ENCODE measurements around the gene PPCS.

Gene PPCS

DNA sequence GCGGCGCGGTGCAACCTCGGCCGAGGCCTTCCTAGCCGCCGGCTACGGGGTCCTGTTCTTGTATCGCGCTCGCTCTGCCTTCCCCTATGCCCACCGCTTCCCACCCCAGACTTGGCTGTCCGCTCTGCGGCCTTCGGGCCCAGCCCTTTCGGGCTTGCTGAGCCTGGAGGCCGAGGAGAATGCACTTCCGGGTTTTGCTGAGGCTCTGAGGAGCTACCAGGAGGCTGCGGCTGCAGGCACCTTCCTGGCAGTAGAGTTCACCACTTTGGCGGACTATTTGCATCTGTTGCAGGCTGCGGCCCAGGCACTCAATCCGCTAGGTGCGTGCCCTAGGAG lies 379 bp downstream of the PPCS start (continued):
- TF ChIP-seq ZBTB11 (tag by site-specific recombination; conservative IDR thresholded peaks at IDR 0.05; ENCODE audit: low read depth) (peak; percentile 62), ZNF335 (tag by site-specific recombination; conservative IDR thresholded peaks at IDR 0.05) (peak; percentile 84), ZNF391 (tag by site-specific recombination; IDR thresholded peaks at IDR 0.05; ENCODE audit: borderline replicate concordance, low read depth) (no peak), TRIM28 (IDR thresholded peaks at IDR 0.05; ENCODE audit: borderline replicate concordance, low read length) (0 out of 2 replicates have a peak, but pooled peaks have one; percentile 51), ZNF555 (tag by site-specific recombination; conservative IDR thresholded peaks at IDR 0.05) (no peak), ZNF24 (tag by site-specific recombination; IDR thresholded peaks at IDR 0.05) (no peak), OSR2 (tag by site-specific recombination; IDR thresholded peaks at IDR 0.05) (no peak), SETDB1 (IDR thresholded peaks at IDR 0.05; ENCODE audit: insufficient read length, low read length) (no peak), ZNF311 (tag by site-specific recombination; IDR thresholded peaks at IDR 0.05; ENCODE audit: borderline replicate concordance) (no peak), ZNF211 (tag by site-specific recombination; IDR thresholded peaks at IDR 0.05; ENCODE audit: low read depth) (no peak), ZNF223 (tag by site-specific recombination; IDR thresholded peaks at IDR 0.05) (no peak), IKZF3 (tag by site-specific recombination; IDR thresholded peaks at IDR 0.05) (no peak), ZXDB (tag by site-specific recombination; IDR thresholded peaks at IDR 0.05) (peak; percentile 12; the same call in 1 of the 2 replicates), ZNF610 (tag by site-specific recombination; IDR thresholded peaks at IDR 0.05; ENCODE audit: borderline replicate concordance) (no peak; the same call in 1 of the 2 replicates), ZNF2 (tag by site-specific recombination; IDR thresholded peaks at IDR 0.05) (peak; percentile 24; the same call in 1 of the 2 replicates), KLF9 (tag by site-specific recombination; IDR thresholded peaks at IDR 0.05; ENCODE audit: low read depth) (no peak), ZNF221 (tag by site-specific recombination; IDR thresholded peaks at IDR 0.05; ENCODE audit: borderline replicate concordance) (no peak), YY1 (tag by site-specific recombination; IDR thresholded peaks at IDR 0.05) (peak; percentile 23; the same call in 1 of the 2 replicates), KLF10 (tag by site-specific recombination; IDR thresholded peaks at IDR 0.05) (no peak), ZNF596 (tag by site-specific recombination; IDR thresholded peaks at IDR 0.05) (no peak), ZNF148 (tag by site-specific recombination; IDR thresholded peaks at IDR 0.05; ENCODE audit: borderline replicate concordance) (no peak), ZNF202 (tag by site-specific recombination; IDR thresholded peaks at IDR 0.05; ENCODE audit: borderline replicate concordance) (no peak), CTCF (tag by site-specific recombination; IDR thresholded peaks at IDR 0.05) (no peak), ZNF660 (tag by site-specific recombination; IDR thresholded peaks at IDR 0.05) (peak; percentile 68; the same call in 1 of the 2 replicates)
- TF ChIP-seq, protein P1, sequence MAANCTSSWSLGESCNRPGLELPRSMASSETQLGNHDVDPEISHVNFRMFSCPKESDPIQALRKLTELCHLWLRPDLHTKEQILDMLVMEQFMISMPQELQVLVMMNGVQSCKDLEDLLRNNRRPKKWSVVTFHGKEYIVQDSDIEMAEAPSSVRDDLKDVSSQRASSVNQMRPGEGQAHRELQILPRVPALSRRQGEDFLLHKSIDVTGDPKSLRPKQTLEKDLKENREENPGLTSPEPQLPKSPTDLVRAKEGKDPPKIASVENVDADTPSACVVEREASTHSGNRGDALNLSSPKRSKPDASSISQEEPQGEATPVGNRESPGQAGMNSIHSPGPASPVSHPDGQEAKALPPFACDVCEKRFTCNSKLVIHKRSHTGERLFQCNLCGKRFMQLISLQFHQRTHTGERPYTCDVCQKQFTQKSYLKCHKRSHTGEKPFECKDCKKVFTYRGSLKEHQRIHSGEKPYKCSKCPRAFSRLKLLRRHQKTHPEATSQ (tag by site-specific recombination; IDR thresholded peaks at IDR 0.05) = no peak

Data from HEK293 (cell line).